ENCODE results near the gene CECR2. TPM values are rescaled to one million over a fixed set of nuclear protein-coding genes. Genes with fewer than 3 reads are reported as not detected.

The CECR2 gene
- total RNA-seq, 3 donors from 2014 or later: 0.32 to 0.66 (median 0.44) TPM

DNA sequence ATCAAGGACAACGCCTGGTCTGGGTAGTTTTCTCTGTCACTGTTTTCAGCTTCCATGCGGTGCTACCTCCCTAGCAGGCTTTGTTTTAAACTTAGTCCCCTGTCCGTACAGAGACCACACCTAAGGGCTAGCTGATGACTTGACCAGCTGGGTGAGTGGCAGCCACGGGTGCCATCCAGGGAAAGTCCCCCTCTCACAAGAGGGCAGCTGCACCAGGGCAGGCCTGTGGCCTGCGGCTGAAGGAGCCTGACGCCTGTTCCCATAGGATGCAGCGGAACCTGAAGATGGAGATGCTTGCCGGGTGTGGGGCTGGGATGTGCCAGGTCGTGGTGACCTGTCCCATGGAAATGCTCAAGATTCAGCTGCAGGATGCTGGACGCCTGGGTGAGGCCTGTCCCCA lies 213.9 kb downstream of the CECR2 start:
- Histone ChIP-seq H3K9me3 (no peaks in the 10 kb centered on the region), H3K4me3 (no peak overlapping the region), H3K36me3 (no peaks in the 10 kb centered on the region), H3K27me3 (no peaks in the 10 kb centered on the region), H3K4me1 (no peaks in the 10 kb centered on the region), H3K27ac (no peak overlapping the region)
- DNase-seq (ENCODE audit: low spot score in 2 of 2): no peak
- intact Hi-C loops (cut with DNase I; ENCODE audit: low total_unique reads): no loop called here
- TF ChIP-seq, protein P1, sequence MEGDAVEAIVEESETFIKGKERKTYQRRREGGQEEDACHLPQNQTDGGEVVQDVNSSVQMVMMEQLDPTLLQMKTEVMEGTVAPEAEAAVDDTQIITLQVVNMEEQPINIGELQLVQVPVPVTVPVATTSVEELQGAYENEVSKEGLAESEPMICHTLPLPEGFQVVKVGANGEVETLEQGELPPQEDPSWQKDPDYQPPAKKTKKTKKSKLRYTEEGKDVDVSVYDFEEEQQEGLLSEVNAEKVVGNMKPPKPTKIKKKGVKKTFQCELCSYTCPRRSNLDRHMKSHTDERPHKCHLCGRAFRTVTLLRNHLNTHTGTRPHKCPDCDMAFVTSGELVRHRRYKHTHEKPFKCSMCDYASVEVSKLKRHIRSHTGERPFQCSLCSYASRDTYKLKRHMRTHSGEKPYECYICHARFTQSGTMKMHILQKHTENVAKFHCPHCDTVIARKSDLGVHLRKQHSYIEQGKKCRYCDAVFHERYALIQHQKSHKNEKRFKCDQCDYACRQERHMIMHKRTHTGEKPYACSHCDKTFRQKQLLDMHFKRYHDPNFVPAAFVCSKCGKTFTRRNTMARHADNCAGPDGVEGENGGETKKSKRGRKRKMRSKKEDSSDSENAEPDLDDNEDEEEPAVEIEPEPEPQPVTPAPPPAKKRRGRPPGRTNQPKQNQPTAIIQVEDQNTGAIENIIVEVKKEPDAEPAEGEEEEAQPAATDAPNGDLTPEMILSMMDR (IDR thresholded peaks at IDR 0.05): no peak
- no peak for TF ChIP-seq POLR2A (IDR thresholded peaks at IDR 0.05)

DNA sequence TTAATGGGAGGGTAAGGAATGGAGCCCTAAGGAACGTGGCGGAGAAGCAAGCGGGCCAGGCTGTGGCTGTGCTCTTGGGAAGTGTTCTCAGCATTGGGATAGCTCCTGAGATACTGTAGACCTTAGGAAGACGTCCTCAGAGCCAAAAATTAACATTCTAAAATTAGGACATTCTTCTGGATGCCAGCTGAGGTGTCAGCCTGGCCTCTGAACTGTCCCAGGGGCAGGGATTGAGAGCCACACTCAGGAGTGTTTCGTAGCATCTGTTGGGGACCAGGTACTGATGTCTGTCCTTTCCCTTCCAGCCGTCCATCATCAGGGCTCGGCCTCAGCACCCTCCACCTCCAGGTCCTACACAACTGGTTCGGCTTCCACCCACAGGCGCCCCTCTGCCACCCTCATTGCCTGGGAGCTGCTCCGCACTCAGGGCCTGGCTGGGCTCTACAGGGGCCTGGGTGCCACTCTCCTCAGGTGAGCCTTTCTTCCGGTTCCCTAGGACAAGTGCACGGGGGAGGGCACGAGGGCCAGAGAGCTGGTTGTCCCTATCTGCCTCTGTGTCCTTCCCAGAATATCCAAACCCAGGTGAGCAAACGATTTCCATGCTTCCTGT lies 217.7 kb downstream of the CECR2 start:
- intact Hi-C loops (cut with DNase I; ENCODE audit: low total_unique reads): no loop called here
- H3K9me3 ChIP-seq: no peaks in the 10 kb centered on the region
- H3K4me1 ChIP-seq: no peaks in the 10 kb centered on the region
- DNase-seq (ENCODE audit: low spot score in 2 of 2): peak in 1 of 2 donors; percentile 38
- H3K27ac ChIP-seq: no peak overlapping the region
- TF ChIP-seq, protein P1 (IDR thresholded peaks at IDR 0.05): no peak
- TF ChIP-seq POLR2AphosphoS5 (IDR thresholded peaks at IDR 0.05): no peak
- TF ChIP-seq POLR2A (IDR thresholded peaks at IDR 0.05): no peak
- no peak overlapping the region for H3K4me3 ChIP-seq
- no peaks in the 10 kb centered on the region for H3K36me3 ChIP-seq
- no peaks in the 10 kb centered on the region for H3K27me3 ChIP-seq

DNA sequence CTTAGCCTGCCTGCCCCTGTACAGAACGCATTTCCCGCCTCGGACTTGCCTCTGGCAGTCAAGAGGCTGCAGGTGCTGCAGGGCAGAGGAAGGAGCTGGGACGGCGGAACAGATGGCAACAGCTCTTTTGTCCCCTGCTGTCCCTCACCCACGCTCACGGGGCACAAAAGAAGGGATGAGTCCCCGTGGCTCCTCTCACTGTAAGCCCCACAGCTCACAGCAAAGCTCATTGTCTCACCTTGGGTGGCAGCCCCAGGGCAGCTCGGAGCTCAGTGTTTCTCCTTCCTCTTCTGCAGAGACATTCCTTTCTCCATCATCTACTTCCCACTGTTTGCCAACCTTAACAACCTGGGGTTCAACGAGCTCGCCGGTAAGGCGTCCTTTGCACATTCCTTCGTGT lies 218.4 kb downstream of the CECR2 start:
- DNase-seq (ENCODE audit: low spot score in 2 of 2): peak in 1 of 2 donors; percentile 42
- Histone ChIP-seq H3K27me3 (no peaks in the 10 kb centered on the region), H3K9me3 (no peaks in the 10 kb centered on the region), H3K4me1 (no peaks in the 10 kb centered on the region), H3K27ac (no peak overlapping the region), H3K4me3 (no peak overlapping the region), H3K36me3 (no peaks in the 10 kb centered on the region)
- TF ChIP-seq POLR2AphosphoS5 (IDR thresholded peaks at IDR 0.05): no peak
- intact Hi-C loops (cut with DNase I; ENCODE audit: low total_unique reads): no loop called here

DNA sequence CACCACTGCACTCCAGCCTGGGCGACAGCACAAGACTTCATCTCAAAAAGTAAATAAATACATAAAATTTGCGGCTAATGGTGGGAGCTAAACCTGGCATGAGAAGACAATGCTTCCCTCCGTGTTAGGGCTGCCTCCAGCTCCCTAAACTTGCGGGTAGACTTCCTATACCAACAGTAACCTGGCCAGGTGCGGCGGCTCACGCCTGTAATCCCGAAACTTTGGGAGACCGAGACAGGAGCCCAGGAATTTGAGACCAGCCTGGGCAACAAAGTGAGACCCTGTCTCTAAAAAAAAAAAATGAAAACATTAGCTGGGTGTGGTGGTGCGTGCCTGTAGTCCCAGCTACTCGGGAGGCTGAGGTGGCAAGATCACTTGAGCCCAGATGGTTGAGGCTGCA lies 219.3 kb downstream of the CECR2 start:
- Histone ChIP-seq H3K4me3 (no peak overlapping the region), H3K4me1 (no peaks in the 10 kb centered on the region), H3K27ac (no peak overlapping the region), H3K36me3 (no peaks in the 10 kb centered on the region), H3K9me3 (no peaks in the 10 kb centered on the region), H3K27me3 (no peaks in the 10 kb centered on the region)
- intact Hi-C loops (cut with DNase I; ENCODE audit: low total_unique reads): no loop called here
- peak in 1 of 2 donors; percentile 5 for DNase-seq (ENCODE audit: low spot score in 2 of 2)
- TF ChIP-seq POLR2A (IDR thresholded peaks at IDR 0.05) (no peak), POLR2AphosphoS5 (IDR thresholded peaks at IDR 0.05) (no peak)
- TF ChIP-seq, protein P1 (IDR thresholded peaks at IDR 0.05): no peak

DNA sequence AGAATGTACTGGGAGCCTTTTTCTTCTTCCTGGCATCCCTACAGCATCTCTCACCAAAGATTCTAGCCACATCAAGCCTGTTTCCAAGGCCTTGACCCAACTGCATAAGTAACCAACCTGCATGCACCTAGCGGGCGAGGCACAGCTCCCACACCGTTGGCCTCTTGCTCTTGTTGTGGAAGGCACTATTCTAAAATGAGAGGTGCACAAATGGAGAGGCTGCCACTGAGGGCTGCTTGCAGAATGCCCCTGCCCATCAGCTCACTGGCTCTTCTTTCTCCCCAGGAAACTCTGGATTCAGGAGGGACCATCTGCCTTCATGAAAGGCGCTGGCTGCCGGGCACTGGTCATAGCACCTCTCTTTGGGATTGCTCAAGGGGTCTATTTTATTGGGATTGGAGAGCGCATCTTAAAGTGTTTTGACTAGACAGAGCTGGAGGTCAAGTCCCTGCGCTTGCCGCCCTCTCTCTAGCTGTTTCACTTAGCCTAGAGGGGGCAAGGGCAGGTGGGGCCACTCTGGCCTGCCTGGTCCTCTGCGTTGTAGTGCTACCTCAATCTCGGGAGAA lies 220.6 kb downstream of the CECR2 start:
- H3K4me3 ChIP-seq: no peak overlapping the region
- TF ChIP-seq, protein P1 (IDR thresholded peaks at IDR 0.05): no peak
- no peak for TF ChIP-seq POLR2AphosphoS5 (IDR thresholded peaks at IDR 0.05)
- TF ChIP-seq POLR2A (IDR thresholded peaks at IDR 0.05): no peak
- peaks cover 5% of the 10 kb centered on the region for H3K36me3 ChIP-seq
- no peaks in the 10 kb centered on the region for H3K4me1 ChIP-seq
- intact Hi-C loops (cut with DNase I; ENCODE audit: low total_unique reads): no loop called here
- no peaks in the 10 kb centered on the region for H3K9me3 ChIP-seq
- H3K27ac ChIP-seq: no peak overlapping the region
- DNase-seq (ENCODE audit: low spot score in 2 of 2): peak in 1 of 2 donors; percentile 25
- H3K27me3 ChIP-seq: no peaks in the 10 kb centered on the region

Measured in breast epithelium (tissue), 4 donors.